M059J (cell line): ENCODE measurements around the gene ARL6IP4. TPM values are rescaled to one million over a fixed set of nuclear protein-coding genes. Genes with fewer than 3 reads are reported as not detected.

Experiments
- DNase-seq: peaks from one replicate; pipeline ENCODE4 v3.0.0-alpha.2; 2012; ENCODE audit warnings: low read depth
- total RNA-seq: library from RNA; depleted of rRNA; stranded (reverse); fragments of >200 nt; shearing (Covaris generic); gene quantifications from 2 replicates; pipeline ENCODE4 v1.2.3, GENCODE V29; 2014

Gene ARL6IP4
- total RNA-seq, 1 experiment from 2014 or later, result 197 TPM

DNA sequence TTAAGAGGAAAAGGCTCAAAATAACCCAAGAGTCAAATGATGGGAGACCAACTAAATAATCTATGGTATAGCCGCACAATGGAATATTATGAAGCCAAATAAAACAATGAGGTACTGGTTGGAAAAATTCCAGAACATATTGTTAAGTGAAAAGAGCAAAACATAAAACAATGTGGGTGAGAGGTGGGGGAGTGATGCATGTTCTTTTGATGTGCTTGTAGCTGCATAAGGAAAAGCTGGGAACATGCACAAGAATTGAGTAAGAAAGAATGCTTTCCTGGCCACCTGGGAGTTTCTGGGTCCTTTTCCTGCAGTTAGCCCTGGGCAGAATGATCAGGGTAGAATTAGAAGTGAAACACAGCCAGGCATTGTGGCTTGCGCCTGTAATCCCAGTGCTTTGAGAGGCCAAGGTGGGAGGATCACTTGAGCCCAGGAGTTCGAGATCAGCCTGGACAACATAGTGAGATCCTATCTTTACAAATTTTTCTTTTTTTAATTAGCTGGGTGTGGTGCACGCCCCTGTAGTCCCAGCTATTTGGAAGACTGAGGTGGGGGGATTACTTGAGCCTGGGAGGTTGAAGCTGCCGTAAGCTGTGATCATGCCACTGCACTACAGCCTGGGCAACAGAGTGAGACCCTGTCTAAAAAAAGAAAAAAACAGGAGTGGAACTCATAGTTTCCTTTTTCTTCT lies 22.1 kb upstream of the ARL6IP4 start:
- DNase-seq, result no peak

DNA sequence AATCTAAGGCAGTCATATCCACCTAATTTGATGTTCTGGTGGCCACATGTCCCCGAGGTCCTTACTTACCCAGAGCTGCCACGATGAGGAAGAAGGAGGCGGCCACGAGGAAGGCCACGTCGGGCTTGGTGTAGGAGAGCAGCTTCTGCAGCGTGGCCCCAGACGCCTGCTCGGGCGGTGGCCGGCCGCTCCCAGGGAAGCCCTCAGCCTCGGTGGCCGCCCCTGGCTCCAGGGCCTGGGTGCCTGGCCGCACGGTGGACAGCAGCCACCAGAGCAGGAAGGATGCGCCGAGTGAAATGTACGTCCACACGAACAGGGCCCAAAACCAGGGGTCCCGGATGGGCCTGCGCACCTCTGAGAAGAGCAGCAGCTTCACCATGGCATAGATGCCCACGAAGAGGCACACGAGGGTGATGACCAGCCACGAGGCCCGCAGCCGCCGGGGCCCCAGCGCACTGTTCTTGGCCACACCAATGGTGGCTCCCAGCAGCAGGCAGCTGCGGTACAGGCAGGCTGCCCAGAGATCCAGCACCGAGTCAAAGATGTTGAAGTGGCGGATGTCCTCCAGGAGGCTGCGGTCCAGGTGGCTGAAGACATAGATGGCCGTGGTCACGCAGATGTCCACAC lies 20.8 kb upstream of the ARL6IP4 start:
- DNase-seq, result no peak

GRCh38 chr12:122960193-122960569 lies 20.3 kb upstream of the ARL6IP4 start:
- DNase-seq, result no peak

GRCh38 chr12:122961531-122962329 lies 18.8 kb upstream of the ARL6IP4 start:
- no peak for DNase-seq

GRCh38 chr12:122963941-122964265 lies 16.6 kb upstream of the ARL6IP4 start:
- DNase-seq, result no peak

GRCh38 chr12:122964439-122965257 lies 15.8 kb upstream of the ARL6IP4 start:
- DNase-seq, result no peak

- no peak for DNase-seq
Measured at GRCh38 chr12:122965321-122965751, 15.1 kb upstream of the ARL6IP4 start.

GRCh38 chr12:122965851-122966742 lies 14.4 kb upstream of the ARL6IP4 start, which contains the start of gene ABCB9:
ABCB9 (minus strand) TSS chr12:122966463; CDS start chr12:122960235, 6,228 bp downstream.
- peak; percentile 87 for DNase-seq

- no peak for DNase-seq
Measured at GRCh38 chr12:122966743-122967550, 13.5 kb upstream of the ARL6IP4 start.

DNA sequence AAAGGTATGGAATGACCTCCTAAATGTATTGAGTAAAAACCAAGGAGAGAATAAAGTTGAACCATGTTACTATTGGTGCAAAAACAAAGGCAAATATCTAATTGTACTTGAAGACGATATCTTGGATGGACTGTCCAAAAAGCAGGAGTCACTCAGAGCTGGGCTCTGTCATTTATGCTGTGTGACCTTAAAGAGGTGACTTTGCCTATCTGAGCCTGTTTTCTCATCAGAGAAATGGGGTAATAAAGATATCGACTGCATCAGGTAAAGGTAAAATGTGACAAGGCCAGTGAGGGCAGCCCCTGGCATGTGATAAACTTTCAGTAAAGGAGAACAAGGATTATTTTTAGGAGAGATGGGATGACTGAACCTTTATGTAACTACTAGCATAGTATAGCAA lies 12.4 kb upstream of the ARL6IP4 start:
- no peak for DNase-seq

- DNase-seq, result no peak
Measured at GRCh38 chr12:122969676-122970075, 10.8 kb upstream of the ARL6IP4 start.

GRCh38 chr12:122974274-122974891 lies 6.1 kb upstream of the ARL6IP4 start:
- DNase-seq, result peak; percentile 96

GRCh38 chr12:122974892-122975789 lies 5.3 kb upstream of the ARL6IP4 start, which contains the start of gene OGFOD2:
OGFOD2 (plus strand) TSS chr12:122975244; CDS start chr12:122975252, 8 bp downstream.
- peak; percentile 88 for DNase-seq

GRCh38 chr12:122975790-122976647 lies 4.5 kb upstream of the ARL6IP4 start:
- no peak for DNase-seq

- DNase-seq, result peak; percentile 26
Measured at GRCh38 chr12:122976648-122976975, 3.9 kb upstream of the ARL6IP4 start.

- no peak for DNase-seq
Measured at GRCh38 chr12:122977153-122977552, 3.3 kb upstream of the ARL6IP4 start.

GRCh38 chr12:122977655-122978392 lies 2.7 kb upstream of the ARL6IP4 start:
- DNase-seq, result no peak
